Hematopoietic multipotent progenitor cell treated with erythropoietin and hydrocortisone succinate and interleukin-3 and kit ligand, for 4 days (in vitro differentiated cells): ENCODE measurements around the gene BZW1.
"Not testable (repeated sequence)": the region's sequence is repeated elsewhere in the genome, so short reads cannot be mapped to it uniquely, and the experiment has no call there.

ENCODE experiments used
- DNase-seq: peaks from one replicate; pipeline ENCODE4 v3.0.0-alpha.2; 2015

BZW1 gene

DNA sequence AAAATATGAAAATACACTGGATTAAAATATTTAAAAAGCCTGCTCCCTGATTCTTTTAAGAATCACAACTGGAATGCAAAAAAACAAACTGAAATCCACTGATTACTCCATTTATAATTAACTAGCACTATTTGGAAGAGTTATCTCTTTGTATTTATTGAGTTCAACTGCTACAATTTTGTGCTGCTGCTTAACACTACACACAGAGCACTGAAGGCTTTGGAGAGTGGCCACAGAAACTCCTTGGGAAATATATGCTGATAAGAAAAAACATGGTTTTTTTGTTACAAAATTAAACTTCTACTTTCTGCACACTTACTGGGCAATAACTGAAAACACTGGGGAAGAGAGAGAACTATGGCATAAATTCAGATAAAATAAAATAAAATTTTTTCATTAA, 19.8 kb upstream of the BZW1 start:
- peak; percentile 22 for DNase-seq

DNA sequence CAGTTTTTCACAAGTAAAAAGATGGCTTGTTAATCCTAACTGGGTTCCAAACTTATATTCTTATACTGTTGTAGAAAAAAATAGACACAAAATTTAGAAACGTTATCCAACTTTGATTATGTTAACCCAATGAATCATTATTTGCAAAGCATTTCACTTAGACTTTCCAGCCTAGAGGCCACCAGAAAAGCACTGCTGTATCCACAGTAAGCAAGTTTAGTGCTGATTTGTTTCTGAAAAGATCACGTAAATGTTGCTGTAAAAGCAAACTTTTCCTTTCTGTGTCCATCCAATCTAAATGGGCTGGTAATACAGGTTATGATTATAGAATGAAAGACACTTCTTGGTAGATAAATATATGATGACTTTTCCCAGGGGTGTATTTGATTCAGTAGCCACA, 17.6 kb upstream of the BZW1 start:
- DNase-seq, result no peak

DNA sequence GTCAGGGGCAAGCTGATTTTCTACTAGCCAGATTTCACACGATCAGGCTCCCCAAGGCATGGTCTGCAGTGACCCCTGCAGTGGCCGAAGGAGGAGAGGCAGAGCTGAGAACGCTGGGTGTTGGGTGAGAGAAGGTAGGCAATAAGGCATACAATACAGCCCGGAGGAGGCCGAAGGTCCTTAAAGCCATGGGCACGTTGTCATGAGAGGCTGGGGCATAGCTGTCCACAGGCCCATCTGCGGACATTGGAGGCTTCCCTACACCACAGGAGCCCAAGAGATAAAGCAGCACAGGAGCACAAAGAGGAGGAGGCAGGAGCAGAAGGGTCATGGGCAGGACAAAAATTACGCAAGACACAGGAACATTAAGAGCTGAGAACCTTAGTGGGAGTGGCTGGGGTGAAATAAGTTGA, 16.7 kb upstream of the BZW1 start:
- peak; percentile 35 for DNase-seq

DNA sequence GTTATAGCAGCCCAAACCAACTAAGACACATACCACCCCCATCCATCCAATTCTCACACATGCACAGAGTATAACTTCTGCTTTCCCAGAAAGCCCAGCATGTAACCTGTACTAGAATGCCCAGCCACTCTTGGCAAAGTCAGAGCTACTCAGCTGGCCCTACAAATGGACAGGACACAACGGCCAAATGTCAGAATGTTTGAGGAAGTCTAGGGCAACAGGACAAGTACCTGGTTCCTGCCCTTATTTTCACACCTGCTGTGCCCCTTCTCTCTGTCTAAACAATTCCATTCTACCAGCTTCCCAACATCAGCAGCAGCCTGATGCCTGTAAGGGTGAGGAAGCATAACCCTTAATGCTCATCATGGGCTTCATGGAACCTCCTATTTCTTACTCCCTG, 15.1 kb upstream of the BZW1 start:
- DNase-seq, result no peak

DNA sequence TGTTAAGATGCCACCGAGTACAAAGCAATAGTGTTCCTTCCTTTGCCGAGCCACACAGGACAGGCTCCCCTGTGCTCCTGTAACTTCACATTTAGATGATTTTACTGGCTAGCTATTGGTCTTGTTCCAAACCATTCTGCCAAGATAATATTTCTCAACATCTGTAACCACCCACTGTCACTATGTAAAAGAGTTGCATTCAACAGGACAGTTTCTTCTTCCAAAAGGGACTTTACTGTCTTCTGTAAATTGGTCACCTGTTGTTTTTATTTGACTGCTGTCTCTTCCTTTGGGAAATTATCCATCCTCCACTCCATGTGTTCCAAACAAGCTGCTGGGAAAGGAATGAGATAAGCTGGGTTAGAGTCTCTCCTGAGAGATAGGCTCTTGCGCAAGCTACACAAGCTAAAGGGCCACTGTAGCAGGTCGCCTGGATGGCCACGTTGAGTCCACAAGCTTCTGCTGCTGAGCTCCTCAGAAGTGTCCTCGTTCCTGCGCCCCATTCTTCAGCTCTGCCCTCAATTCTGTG, 14.4 kb upstream of the BZW1 start:
- DNase-seq, result peak; percentile 52

DNA sequence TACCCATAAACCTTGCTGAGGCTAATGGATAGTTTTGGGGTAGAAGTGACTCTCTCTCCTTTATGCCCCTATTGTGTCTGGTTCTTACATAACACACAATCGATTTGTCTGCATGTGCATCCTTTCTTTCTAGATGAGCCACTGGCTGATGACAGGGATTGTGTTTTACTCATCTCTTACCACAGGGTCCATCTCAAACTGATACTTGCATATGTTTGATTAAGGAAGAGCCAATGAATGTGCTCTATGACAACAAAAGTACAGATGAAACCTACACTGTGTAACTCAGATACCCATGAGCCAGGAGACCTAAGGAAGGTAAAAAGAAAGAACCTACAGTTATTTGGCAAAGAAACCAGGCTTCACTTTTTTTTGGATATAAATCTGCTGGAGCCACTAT, 13.2 kb upstream of the BZW1 start:
- no peak for DNase-seq

DNA sequence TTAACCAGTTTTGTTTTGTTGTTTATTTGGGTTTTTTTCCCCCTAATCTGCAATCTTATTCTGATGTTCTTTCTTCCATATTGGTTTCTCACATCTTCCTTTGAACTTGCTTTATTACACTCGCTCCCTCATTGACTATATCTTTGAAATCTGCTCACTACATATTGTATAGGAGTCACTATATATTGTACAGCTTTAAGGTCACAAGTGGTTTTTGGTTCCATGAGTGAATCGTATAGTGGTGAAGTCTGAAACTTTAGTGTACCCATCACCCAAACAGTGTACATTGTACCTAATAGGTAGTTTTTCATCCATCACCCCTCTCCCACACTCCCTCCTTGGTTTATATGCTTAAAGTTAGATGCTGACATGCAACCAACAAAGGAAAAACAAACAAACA, 11.3 kb upstream of the BZW1 start:
- no peak for DNase-seq

DNA sequence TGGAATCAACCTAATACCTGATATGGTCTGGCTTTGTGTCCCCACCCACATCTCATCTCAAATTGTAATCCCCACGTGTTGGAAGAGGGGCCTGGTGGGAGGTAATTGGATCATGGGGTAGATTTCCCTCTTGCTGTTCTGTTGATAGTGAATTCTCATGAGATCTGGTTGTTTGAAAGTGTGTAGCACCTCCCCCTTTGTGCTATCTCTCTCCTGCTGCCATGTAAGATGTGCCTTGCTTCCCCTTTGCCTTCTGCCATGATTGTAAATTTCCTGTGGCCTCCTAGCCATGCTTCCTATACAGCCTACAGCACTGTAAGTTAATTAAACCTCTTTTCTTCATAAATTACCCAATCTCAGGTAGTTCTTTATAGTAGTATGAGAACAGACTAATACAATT, 10.3 kb upstream of the BZW1 start:
- peak; percentile 22 for DNase-seq

DNA sequence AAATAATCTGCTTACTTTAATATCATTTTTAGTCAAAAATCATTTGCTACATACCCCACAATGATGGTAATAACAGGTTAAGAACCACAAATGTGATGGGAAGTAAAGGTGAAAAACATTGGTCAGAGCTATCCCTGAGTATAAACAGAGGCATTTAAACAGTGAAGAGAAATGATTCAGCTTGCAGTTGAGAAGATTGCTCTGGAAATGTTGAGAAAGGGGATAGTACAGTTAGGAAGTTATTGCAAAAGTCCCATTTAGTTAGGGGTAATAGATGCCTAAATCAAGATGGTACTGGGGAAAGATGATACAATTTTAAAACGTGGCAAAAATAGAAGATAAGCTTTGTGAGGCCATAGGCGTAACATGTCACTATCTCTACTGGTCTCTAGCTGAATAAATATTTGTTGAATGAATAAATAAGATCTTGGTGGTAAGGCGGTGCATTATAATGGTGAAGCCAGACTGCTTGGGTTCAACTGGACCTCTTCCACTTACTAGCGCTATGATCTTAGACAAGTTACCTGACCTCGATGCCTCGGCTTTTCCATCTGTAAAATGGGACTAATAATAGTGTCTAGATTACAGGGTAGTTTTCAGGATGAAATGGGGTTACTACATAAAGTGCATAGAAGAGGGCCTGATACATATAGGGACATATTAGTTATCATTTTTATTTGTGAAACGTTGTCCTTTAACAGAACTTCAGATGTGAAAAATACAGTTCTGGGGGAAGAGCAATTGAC, 2.0 kb upstream of the BZW1 start:
- DNase-seq, result no peak

DNA sequence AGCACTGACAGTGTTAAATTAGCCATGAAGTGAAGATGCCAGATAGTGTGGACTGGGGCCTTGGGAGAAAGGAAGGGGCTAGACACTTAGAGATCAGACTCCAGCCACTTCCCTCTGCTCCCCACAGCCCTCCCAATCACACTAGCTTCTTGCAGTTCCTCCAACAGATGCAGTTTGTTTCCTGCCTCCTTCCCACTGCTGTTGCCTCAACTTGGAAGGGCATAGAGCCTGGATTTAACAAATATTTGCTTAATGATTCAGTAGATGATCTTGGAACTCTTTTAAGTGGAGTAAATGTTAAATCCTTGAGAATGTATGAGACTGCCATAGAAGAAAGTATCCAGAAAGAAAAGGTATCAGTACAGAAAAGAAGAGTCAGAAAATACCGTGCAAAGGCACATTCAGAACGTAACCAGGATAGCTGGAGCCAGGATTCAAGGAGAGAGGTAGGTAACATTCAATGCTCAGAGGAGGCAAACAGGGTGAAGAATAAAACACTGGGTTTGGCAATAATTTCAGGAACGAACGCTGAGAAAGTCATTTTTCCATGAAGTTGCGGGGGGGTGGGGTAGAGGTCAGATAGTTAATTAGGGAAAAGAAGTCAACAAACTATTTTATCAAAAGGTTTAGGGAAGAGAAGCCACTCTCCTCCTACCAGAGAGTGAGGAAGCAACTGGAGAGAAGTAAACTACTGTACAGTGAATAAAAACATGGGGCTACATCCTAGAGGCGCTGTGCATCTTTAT, 1.3 kb upstream of the BZW1 start:
- peak; percentile 51 for DNase-seq

DNA sequence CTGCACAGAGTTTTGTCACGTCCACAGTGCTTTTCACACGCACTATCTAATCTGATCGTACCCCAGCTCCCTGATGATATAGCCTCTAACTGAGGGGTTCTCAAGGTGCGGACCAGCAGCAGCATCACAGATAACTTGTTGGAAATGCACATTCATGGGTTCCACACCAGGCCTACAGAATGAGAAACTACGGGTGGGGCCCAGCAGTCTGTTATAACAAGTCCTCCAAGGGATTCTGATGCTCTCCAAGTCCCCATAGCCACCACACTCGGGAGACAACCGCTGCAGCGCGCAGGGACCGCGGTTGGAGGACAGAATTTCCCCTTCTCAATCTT, 745 bp upstream of the BZW1 start:
- DNase-seq, result no peak

DNA sequence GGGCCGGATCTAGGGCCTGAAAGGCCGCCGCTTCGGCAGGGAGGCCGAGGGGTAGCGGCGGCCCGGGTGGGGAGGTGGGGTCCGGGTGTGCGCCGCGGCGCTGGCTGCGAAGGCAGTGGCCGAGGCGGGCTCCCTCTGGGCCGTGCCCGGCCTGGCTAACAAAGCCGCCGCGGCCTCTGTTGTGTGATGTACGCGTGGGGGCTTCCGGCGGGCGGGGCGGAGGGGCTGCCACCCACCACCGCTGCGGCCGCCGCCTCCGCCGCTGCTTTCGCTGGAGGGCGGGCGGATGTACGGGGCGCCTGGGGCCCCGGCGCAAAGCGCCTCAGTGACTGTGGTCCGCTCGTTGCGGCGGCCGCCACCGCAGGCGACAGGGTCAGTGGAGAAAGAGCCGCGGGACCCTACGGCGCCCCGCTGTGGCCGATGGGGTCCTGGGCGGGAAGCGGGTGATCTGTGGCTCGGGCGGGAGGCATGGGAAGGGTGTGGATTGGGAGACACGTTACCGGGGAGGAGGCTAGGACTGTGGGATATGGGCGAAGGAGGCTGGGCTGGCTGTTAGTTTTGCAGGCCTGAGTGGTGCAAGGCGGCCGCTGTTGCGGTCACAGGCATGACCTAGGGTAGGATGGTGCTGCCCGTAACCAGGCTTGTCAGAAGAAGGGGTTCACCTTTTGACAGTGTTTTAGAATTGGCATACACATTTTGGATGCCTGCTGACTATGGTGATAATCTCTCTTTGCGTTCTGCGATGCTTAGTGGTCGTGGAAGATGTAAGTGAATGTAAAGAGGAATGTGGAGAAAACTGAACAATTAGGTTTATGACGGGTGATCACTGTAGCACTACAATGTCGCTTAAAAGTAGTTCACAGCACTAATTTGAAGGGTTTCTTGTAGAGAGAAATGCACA, 662 bp downstream of the BZW1 start:
- peak; percentile 85 for DNase-seq

DNA sequence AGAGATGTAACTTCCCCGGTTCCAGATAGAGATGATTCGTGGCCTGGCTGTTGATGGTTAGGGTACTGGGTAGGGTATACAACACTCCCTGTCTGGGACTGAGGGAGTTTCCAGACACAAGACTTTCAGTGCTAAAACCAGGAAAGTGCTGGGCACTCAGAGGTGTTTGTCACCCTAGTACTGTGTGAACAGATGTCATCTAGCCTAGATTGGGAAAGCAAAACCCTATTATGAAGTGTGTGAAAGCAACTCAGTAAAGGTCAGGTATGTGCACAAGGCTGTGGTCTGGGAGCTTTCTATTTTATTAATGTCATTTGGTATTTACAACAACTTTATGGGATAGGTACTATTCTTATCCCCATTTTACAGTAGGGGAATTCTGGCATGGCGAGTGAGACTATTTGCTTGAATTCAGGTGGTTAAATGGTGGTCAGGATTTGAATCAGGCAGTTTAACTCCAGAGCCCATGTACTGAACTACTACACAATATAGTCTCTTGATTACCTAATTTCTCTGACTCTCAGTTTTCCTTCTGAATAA, 2.6 kb downstream of the BZW1 start:
- DNase-seq, result no peak

DNA sequence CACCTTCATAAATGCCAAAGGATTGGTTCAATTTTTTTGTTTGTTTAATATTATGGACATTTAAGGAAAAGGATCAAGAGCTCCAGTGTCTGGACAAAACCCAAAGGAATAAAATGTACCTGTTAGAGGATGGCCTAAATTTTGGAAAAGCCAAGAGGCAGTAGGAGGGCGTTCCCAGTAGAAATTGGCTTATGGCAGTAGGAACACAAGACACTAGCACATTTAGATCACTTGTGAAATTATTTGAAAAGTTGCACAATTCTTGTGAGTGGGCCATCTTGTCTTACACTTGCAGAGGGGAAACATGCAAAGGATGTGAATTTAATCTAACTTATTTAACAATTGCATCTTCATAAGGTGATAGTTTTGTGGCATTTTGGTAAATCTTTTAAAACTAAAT, 3.2 kb downstream of the BZW1 start:
- DNase-seq, result peak; percentile 37

DNA sequence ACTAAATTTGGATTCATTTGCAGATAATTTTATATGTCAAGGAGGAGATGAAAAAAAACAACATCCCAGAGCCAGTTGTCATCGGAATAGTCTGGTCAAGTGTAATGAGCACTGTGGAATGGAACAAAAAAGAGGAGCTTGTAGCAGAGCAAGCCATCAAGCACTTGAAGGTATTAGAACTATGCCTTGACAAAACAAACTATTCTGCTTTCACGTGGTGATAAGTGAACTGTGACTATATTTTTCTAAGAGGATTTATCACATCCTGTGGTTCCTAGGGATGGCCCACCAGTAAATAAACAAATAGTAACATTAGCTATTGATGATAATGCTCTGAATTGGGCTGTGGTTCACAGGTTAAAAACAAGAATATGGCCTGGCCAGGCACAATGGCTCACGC, 7.0 kb downstream of the BZW1 start:
- DNase-seq, result not testable (repeated sequence)

DNA sequence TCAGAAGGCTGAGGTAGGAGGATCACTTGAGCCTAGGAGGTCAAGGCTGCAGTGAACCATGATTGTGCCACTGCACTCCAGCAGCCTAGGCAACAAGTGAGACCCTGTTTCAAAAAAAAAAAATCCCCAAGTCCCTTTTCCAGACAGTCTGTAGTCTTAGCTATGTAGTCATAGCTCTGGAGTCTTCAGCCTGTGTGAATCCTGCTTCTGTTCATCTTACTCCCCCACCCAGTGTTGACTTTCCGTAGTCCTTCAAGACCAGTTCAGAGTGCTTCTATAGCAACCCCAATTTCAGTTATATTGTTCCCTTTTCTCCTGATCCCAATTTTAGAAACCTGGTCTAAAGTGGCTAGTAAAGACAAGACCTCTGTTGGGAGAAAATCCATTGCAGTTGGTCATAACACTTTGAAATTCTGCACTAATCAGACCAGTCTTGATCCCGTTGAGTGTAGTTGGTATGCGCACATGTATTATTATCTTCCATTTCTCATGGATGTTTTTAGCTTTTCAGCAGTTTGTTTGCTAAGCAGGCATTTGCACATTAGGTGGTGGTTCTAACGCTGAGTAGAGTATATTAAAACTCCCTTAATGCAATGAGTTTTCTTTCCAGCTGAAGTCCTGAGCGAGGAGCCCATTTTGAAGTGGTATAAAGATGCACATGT, 9.0 kb downstream of the BZW1 start:
- no peak for DNase-seq

DNA sequence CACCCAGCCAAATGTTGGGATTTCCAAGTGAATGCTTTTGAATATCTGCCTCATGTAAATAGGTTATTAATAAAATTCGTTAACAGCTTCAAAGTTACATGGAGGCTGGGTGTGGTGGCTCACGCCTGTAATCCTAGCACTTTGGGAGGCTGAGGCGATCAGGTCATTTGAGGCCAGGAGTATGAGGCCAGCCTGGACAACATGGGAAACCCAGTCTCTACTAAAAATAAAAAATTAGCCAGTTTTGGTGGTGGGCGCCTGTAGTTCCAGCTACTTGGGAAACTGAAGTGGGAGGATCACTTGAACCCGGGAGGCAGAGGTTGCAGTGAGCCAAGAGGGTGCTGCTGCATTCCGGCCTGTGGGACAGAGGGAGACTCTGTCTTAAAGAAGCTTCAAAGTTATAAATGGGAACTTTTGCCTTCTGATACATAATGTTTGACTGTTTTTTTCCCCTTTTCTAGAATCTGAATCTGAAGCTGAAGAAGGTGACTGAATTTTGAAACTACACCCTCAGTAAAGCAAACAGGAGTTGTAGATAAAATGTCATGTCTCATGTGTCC, 10.1 kb downstream of the BZW1 start:
- DNase-seq, result no peak

DNA sequence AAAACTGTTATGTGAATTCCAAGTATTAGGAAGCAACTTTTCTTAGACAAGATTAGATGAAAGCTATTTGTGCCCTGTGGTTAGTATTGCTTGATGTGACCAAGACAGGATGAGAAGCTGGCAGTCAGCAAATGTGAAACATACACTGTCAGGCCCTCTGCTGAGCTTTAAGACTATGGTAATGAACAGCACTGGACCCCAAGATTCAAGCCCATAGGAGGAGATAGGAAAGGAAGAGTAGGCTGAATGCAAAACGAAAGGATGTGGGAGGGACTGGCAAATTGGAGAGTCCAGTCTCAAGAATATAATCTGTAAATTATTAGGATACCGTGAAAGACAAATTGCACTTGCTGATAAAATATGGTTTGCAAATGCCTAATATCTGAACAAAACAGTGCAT, 16.4 kb downstream of the BZW1 start:
- DNase-seq, result no peak

DNA sequence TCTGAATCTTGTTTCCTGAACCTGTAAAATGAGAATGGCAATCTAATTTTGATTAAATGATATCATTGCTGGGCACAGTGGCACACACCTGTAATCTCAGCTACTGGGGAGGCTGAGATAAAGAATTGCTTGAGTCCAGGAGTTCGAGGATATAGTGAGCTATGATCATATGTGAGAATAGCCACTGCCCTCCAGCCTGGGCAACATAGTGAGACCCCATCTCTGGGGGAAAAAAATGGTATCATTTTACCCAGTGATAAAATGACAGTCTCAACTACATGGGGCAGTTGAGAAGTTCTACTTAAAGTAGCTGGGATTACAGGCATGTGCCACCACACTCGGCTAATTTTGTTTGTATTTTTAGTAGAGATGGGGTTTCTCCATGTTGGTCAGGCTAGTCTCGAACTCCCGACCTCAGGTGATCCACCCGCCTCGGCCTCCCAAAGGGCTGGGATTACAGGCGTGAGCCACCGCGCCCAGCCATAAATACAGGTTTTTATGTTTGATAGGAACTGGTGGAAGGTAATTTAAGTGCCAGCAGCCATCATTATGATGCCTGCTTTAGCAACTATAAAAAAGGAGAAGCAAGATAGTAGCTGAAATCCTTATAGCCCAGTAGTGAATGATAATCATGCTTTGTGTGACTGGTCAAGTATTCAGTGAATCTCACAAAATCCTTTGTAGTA, 17.0 kb downstream of the BZW1 start:
- no peak for DNase-seq

DNA sequence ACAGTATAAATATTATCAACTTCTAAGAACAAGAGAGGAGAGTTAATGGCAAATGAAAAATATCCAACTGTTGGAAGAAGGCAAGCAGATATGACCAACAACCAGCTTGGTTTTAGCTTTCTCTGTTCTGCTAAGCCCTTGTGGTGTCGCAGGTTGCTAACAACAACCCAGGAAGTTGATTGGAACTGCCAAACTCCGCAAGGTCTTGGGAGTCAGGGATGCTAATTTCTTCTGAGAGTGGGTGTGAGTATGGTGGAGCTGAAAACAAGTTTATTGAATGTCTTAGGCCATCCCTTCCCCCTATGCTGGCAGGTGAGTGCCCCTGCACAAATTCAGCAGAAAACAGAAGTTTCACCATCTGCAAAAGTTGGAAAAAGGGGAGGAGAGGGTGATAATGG, 17.5 kb downstream of the BZW1 start:
- DNase-seq, result no peak

DNA sequence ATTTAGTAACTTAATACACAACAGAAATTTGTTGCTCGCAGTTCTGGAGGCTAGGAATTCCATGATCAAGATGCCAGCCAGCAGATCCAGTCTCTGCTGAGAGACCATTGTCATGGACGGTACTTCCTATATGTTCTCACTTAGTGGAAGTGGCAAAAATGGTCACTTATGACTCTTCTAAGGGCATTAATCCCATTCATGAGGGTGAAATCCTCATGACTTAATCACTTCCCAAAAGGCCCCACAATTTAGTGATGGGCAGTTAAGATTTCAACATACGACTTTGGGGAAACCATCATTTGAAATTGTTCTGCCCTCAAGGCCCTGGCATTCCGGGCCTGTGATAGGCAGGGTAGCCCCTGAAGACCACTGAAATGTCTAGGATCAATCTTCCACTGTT, 23.0 kb downstream of the BZW1 start:
- no peak for DNase-seq

DNA sequence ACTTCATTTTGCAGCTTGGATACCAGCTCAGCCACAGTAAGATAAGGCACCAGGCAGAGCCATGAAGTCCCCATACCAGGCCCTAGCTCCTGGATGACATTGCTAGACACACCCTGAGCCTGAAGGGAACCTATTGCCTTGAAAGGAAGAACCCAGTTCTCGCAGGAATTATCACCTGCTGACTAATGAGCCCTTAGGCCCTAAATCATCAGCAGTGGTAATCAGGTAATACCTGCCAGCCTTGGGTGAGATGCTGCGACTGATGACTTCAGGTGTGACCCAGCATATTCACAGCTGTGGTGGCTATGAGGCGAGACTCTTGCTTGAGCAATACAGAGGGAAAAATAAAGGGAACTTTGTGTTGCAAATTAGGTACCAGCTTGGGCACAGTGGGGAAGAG, 27.8 kb downstream of the BZW1 start:
- DNase-seq, result no peak
